GM12878 (cell line): Measurements from ENCODE around the gene ZNF783.

Experiments
- CBFB ChIP-seq: IDR thresholded peaks from 2 replicates; pipeline ENCODE4 v1.6.1; 2016; ENCODE audit warnings: antibody characterized with exemption, low read depth
- HCFC1 ChIP-seq: fragments of 150-350 bp; IDR thresholded peaks from 2 replicates; pipeline ENCODE4 v1.6.1; 2014; ENCODE audit warnings: low read length
- IRF3 ChIP-seq: fragments of 450-650 bp; IDR thresholded peaks from 2 replicates; pipeline ENCODE4 v1.6.1; 2014; ENCODE audit warnings: mild to moderate bottlenecking
- JUNB ChIP-seq: IDR thresholded peaks from 2 replicates; pipeline ENCODE4 v1.6.1; 2016; ENCODE audit warnings: antibody characterized with exemption, mild to moderate bottlenecking
- NBN ChIP-seq: fragments of 450-650 bp; IDR thresholded peaks from 2 replicates; pipeline ENCODE4 v1.6.1; 2016
- POLR2AphosphoS5 ChIP-seq: IDR thresholded peaks from 2 replicates; pipeline ENCODE4 v1.6.1; 2011; ENCODE audit warnings: mild to moderate bottlenecking, low read length, inconsistent platforms
- RFX5 ChIP-seq: IDR thresholded peaks from 2 replicates; pipeline ENCODE4 v1.6.1; 2011; ENCODE audit warnings: low read depth, low read length, improper control_type of control experiment
- SUZ12 ChIP-seq: fragments of 200-600 bp; sonication (generic); IDR thresholded peaks from one replicate; pipeline ENCODE4 v1.6.1; 2018; ENCODE audit warnings: antibody characterized with exemption, mild to moderate bottlenecking; ENCODE audit not compliant: unreplicated experiment
- TAF1 ChIP-seq: IDR thresholded peaks from 2 replicates; pipeline ENCODE4 v1.6.1; 2011; ENCODE audit warnings: mild to moderate bottlenecking, low read depth, low read length, borderline replicate concordance
- TCF12 ChIP-seq: IDR thresholded peaks from 2 replicates; pipeline ENCODE4 v1.6.1; 2011; ENCODE audit warnings: low read depth, mild to moderate bottlenecking, low read length
- TCF7 ChIP-seq: IDR thresholded peaks from 2 replicates; pipeline ENCODE4 v1.6.1; 2014; ENCODE audit warnings: antibody characterized with exemption, borderline replicate concordance
- TF ChIP-seq, protein P1 (sequence below), 3 experiments: IDR thresholded peaks in 2 of 3; conservative IDR thresholded peaks in 1 of 3; 2 replicates each; pipeline ENCODE4 v1.5.1; 2011; ENCODE audit warnings: low read depth in 3 of 3, low read length in 3 of 3, mild to moderate bottlenecking in 3 of 3, control low read depth in 2 of 3, moderate library complexity in 2 of 3, inconsistent platforms in 1 of 3, mixed read lengths in 1 of 3; ENCODE audit not compliant: control insufficient read depth in 2 of 3, insufficient read depth in 1 of 3; ENCODE audit errors: extremely low read depth in 1 of 3
- TF ChIP-seq, protein P2 (sequence below): IDR thresholded peaks from 2 replicates; pipeline ENCODE4 v1.6.1; 2012; ENCODE audit warnings: low read length, inconsistent platforms
- TF ChIP-seq, protein P3 (sequence below): IDR thresholded peaks from 2 replicates; pipeline ENCODE4 v1.6.1; 2012; ENCODE audit warnings: low read depth, low read length, improper control_type of control experiment

- TF ChIP-seq JUNB (no peak), TAF1 (no peak), TCF12 (no peak), TCF7 (no peak), CBFB (no peak), RFX5 (no peak), NBN (no peak), SUZ12 (no peak), POLR2AphosphoS5 (no peak), IRF3 (no peak), HCFC1 (no peak)
- TF ChIP-seq, protein P1, sequence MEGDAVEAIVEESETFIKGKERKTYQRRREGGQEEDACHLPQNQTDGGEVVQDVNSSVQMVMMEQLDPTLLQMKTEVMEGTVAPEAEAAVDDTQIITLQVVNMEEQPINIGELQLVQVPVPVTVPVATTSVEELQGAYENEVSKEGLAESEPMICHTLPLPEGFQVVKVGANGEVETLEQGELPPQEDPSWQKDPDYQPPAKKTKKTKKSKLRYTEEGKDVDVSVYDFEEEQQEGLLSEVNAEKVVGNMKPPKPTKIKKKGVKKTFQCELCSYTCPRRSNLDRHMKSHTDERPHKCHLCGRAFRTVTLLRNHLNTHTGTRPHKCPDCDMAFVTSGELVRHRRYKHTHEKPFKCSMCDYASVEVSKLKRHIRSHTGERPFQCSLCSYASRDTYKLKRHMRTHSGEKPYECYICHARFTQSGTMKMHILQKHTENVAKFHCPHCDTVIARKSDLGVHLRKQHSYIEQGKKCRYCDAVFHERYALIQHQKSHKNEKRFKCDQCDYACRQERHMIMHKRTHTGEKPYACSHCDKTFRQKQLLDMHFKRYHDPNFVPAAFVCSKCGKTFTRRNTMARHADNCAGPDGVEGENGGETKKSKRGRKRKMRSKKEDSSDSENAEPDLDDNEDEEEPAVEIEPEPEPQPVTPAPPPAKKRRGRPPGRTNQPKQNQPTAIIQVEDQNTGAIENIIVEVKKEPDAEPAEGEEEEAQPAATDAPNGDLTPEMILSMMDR (IDR thresholded peaks at IDR 0.05 in 2 of 3, conservative IDR thresholded peaks at IDR 0.05 in 1 of 3; ENCODE audit: control insufficient read depth in 2 of 3, extremely low read depth in 1 of 3, insufficient read depth in 1 of 3, low read depth in 3 of 3, low read length in 3 of 3), result no peak
- TF ChIP-seq, protein P2, sequence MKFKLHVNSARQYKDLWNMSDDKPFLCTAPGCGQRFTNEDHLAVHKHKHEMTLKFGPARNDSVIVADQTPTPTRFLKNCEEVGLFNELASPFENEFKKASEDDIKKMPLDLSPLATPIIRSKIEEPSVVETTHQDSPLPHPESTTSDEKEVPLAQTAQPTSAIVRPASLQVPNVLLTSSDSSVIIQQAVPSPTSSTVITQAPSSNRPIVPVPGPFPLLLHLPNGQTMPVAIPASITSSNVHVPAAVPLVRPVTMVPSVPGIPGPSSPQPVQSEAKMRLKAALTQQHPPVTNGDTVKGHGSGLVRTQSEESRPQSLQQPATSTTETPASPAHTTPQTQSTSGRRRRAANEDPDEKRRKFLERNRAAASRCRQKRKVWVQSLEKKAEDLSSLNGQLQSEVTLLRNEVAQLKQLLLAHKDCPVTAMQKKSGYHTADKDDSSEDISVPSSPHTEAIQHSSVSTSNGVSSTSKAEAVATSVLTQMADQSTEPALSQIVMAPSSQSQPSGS, result no peak
- TF ChIP-seq, protein P3, sequence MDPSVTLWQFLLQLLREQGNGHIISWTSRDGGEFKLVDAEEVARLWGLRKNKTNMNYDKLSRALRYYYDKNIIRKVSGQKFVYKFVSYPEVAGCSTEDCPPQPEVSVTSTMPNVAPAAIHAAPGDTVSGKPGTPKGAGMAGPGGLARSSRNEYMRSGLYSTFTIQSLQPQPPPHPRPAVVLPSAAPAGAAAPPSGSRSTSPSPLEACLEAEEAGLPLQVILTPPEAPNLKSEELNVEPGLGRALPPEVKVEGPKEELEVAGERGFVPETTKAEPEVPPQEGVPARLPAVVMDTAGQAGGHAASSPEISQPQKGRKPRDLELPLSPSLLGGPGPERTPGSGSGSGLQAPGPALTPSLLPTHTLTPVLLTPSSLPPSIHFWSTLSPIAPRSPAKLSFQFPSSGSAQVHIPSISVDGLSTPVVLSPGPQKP, result no peak
These were observed 45.6 kb upstream of the ZNF783 start for GRCh38 chr7:149216402-149216801.
